Thymus (tissue), 11 donors: ENCODE measurements around the gene ACRBP. TPM values are rescaled to one million over a fixed set of nuclear protein-coding genes. Genes with fewer than 3 reads are reported as not detected.

Experiments
- DNase-seq, 9 donors: peaks; one replicate each; pipeline ENCODE4 v3.0.0-alpha.2; 2013; ENCODE audit warnings: low spot score in 9 of 9, low read depth in 6 of 9, missing footprints in 1 of 9
- H3K27ac ChIP-seq, 2 donors: one replicate each; pipeline ENCODE4 v1.5.1; 2013; ENCODE audit warnings: control low read depth in 1 of 2, low read depth in 1 of 2, low read length in 1 of 2, mild to moderate bottlenecking in 1 of 2, moderate library complexity in 1 of 2
- H3K27me3 ChIP-seq, 2 donors: one replicate each; pipeline ENCODE4 v1.5.1; 2013; ENCODE audit warnings: low read length in 1 of 2; ENCODE audit not compliant: control insufficient read depth in 2 of 2, insufficient read depth in 1 of 2
- H3K36me3 ChIP-seq, 2 donors: one replicate each; pipeline ENCODE4 v1.5.1; 2013; ENCODE audit warnings: low read length in 1 of 2, mild to moderate bottlenecking in 1 of 2, moderate library complexity in 1 of 2; ENCODE audit not compliant: control insufficient read depth in 2 of 2, insufficient read depth in 2 of 2
- H3K4me1 ChIP-seq, 2 donors: one replicate each; pipeline ENCODE4 v1.5.1; 2013; ENCODE audit warnings: low read length in 2 of 2; ENCODE audit not compliant: control insufficient read depth in 2 of 2, insufficient read depth in 2 of 2
- H3K4me3 ChIP-seq, 2 donors: one replicate each; pipeline ENCODE4 v1.5.1; 2013; ENCODE audit warnings: low read length in 2 of 2, control low read depth in 1 of 2, mild to moderate bottlenecking in 1 of 2
- H3K9me3 ChIP-seq, 2 donors: one replicate each; pipeline ENCODE4 v1.5.1; 2013; ENCODE audit warnings: low read length in 1 of 2, mild to moderate bottlenecking in 1 of 2; ENCODE audit not compliant: control insufficient read depth in 2 of 2, insufficient read depth in 1 of 2
- WGBS: extraction: QIAGEN DNeasy Blood & Tissue Kit; methylation state at CpG from one replicate; pipeline ENCODE4 v1.1.7; 2013; 5-methylcytosine and 5-hydroxymethylcytosine counted together
- polyA plus RNA-seq: library from polyadenylated mRNA; stranded (reverse); fragments of 200-250 nt; gene quantifications from one replicate; pipeline ENCODE4 v1.2.3, GENCODE V29; 2013
- total RNA-seq: library from RNA; stranded (reverse); fragments of 120-200 nt; gene quantifications from one replicate; pipeline ENCODE4 v1.2.4, GENCODE V29; 2013
- donor health status: healthy.

The ACRBP gene
- total and polyA plus RNA-seq, 2 donors = 2.0 to 10.5 TPM

GRCh38 chr12:6640497-6640896 is 6.7 kb downstream of the ACRBP start:
- WGBS = 94% methylated on average over 4 of the region's 4 CpGs
- no peak overlapping the region for H3K27ac ChIP-seq

DNA sequence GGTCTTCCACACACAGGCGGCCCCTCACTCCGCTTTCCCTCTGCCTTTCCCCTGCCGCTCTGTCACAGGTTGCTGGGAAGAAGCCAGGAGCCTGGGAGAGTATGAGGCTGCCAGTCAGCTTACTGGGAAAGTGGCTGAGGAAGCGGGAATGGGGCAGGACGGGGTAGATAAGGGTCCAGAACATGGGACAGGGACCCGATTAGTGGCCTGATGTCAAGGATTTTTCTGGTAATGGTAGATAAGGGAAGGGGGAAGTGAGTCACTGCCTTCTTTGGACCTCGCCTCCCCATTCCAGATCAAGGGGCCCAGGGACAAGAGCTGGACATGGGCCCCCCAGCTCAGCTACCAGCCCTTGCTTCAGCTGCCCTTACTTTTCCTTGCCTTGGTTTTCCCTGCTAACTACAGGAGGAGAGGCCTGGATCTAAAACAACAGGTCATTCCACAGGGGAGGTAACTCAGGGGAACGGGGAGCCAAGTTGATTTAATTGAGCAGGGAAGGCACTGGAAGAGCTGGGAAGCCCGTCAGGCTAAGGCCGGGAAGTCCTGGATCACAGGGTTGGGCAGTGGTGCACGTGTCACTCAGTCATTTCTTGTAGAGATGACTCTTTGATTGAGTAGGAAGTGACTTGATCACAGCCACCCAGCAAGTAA is 8.0 kb downstream of the ACRBP start:
- 90% methylated on average over 11 of the region's 11 CpGs for WGBS
- no peak overlapping the region for H3K27ac ChIP-seq
- DNase-seq = no peak
- peaks cover 9 to 75% of the 10 kb centered on the region in 2 donors for H3K4me1 ChIP-seq
- peaks cover 0 to 9% of the 10 kb centered on the region in 2 donors for H3K9me3 ChIP-seq
- H3K4me3 ChIP-seq = no peak overlapping the region
- H3K27me3 ChIP-seq = no peaks in the 10 kb centered on the region
- H3K36me3 ChIP-seq = no peaks in the 10 kb centered on the region

More at GRCh38 chr12:6640497-6640896, 6.7 kb downstream of the ACRBP start:
- Histone ChIP-seq H3K4me3 (no peak overlapping the region), H3K27me3 (no peaks in the 10 kb centered on the region), H3K36me3 (no peaks in the 10 kb centered on the region), H3K9me3 (peaks cover 0 to 10% of the 10 kb centered on the region in 2 donors), H3K4me1 (peaks cover 3 to 71% of the 10 kb centered on the region in 2 donors)
- DNase-seq = no peak

DNA sequence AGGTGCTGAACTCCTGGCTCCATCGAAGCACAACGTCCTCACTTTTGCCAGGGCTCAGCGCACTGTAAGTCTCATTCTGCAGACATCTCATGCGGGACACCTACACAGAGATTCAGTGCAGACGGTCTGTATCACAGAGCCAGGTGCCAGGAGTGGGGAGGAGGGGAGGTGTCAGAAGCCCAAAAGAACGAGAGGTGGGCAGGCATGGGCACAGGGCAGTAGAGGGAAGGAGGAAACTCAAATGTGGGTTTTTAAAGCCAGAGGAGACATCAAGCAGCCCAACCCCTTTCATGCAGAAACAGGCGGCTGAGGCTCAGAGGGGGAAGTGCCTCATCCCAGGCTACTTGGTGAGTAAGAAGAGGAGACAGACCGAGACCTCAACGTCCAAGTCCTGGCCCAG is 8.9 kb downstream of the ACRBP start:
- WGBS = 62% methylated on average over 9 of the region's 9 CpGs
- H3K4me3 ChIP-seq = no peak overlapping the region
- no peaks in the 10 kb centered on the region for H3K27me3 ChIP-seq
- H3K9me3 ChIP-seq = peaks cover 0 to 3% of the 10 kb centered on the region in 2 donors
- peaks cover 6 to 75% of the 10 kb centered on the region in 2 donors for H3K4me1 ChIP-seq
- H3K36me3 ChIP-seq = no peaks in the 10 kb centered on the region
- H3K27ac ChIP-seq = peak overlapping the region in 1 of 2 donors; percentile 58
- peak in 2 of 9 donors; percentile 39 to 57 for DNase-seq

DNA sequence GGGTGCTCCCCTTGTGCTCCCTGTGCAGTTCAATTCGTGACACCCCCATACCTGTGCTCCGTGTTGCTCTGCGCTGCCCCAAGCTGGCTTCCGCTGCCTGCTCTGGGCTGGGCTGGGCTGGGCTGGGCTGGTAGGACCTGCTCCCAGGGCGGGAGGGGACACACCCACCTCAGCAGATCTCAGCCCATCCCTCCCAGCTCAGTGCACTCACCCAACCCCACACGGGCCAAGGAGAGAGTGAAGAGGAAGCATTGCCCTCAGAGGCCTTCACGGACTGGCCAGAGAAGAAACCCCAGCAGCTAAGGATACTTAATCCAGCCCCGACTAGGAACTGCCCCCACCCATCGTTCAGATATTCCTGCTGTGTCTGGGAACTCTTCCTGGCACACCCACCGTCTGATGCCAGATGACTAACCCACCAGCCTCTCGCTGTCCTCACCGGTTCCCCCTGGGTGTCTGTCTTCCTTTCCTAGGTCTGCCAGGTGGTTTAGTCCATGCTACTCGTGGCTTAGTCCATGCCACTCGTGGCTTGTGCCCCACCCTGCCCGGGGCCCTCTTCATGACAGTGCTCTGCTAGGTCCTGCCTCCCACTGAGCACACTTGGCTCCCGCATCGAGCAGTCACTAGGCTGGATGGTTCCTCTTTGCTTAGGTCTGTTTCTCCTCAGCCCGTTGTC is 11.2 kb downstream of the ACRBP start, which contains the start of gene LPAR5:
TSS of gene LPAR5 (minus strand) at position 104 of the 676 bp plus-strand sequence. CDS start 14,711 bp downstream, outside the sequence.
- DNase-seq = peak in 2 of 9 donors; percentile 37 to 50
- WGBS = 68% methylated on average over 18 of the region's 18 CpGs
- Histone ChIP-seq H3K27ac (peak within 1 kb of the TSS; percentile 74 to 78), H3K9me3 (peaks cover 0 to 3% of the 10 kb centered on the region in 2 donors), H3K4me3 (peak within 1 kb of the TSS in 1 of 2 donors; percentile 19), H3K4me1 (peaks cover 15 to 95% of the 10 kb centered on the region in 2 donors), H3K27me3 (no peaks in the 10 kb centered on the region), H3K36me3 (no peaks in the 10 kb centered on the region)

GRCh38 chr12:6635375-6635855 is 11.8 kb downstream of the ACRBP start:
- H3K4me3 ChIP-seq = peak overlapping the region in 1 of 2 donors; percentile 19
- WGBS = 45% methylated on average over 5 of the region's 5 CpGs
- no peaks in the 10 kb centered on the region for H3K27me3 ChIP-seq
- H3K27ac ChIP-seq = peak overlapping the region; percentile 74 to 78
- peaks cover 16 to 94% of the 10 kb centered on the region in 2 donors for H3K4me1 ChIP-seq
- H3K36me3 ChIP-seq = no peaks in the 10 kb centered on the region
- DNase-seq = peak in 2 of 9 donors; percentile 59 to 80
- H3K9me3 ChIP-seq = peaks cover 0 to 3% of the 10 kb centered on the region in 2 donors

DNA sequence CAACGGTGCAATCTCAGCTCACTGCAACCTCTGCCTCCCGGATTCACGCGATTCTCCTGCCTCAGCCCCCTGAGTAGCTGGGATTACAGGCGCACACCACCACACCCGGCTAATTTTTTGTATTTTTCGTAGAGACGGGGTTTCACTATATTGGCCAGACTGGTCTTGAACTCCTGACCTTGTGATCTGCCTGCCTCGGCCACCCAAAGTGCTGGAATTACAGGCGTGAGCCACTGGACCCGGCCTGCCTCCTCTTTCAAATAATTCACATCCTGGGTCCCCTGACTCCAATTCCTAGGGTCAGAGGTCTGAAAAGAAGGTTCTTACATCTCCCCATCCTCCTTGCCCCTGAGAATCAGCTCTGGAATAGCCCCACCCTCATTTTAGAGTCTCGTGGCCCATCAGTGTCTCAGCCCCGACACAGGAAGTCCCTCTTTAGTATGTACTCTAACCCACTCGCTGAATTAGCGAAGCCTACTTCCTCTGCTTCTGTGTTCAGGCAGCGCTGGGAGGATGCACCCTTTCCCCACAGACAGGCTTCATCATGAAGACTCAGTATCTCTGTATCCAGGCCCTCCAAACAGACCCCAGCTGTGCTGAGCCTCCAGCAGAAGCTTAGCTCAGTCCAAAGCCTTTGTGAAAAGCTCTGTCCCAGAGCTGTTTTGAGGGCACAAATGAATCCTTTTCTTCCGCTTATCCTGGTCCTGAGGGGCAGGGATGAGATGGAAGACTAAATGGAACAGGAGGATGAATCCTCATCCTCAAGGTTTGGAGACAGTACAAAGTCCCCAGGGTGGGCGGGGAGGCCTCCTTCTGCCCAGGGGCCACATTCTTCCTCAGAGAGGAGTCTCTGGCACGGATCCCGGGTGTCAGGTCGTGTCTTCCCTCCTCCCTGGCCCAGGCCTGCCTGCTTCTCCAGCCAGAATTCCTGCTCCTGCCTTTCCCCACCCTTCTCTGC is 14.9 kb downstream of the ACRBP start:
- Histone ChIP-seq H3K9me3 (peaks cover 0 to 3% of the 10 kb centered on the region in 2 donors), H3K27ac (peak overlapping the region; percentile 58 to 87), H3K4me1 (peaks cover 16 to 75% of the 10 kb centered on the region in 2 donors), H3K4me3 (no peak overlapping the region), H3K27me3 (no peaks in the 10 kb centered on the region), H3K36me3 (no peaks in the 10 kb centered on the region)
- DNase-seq = peak in 5 of 9 donors; percentile 72 to 92 (median 76)
- WGBS = 72% methylated on average over 21 of the region's 21 CpGs

GRCh38 chr12:6631549-6631961 is 15.7 kb downstream of the ACRBP start:
- H3K27me3 ChIP-seq = no peaks in the 10 kb centered on the region
- peak in 1 of 9 donors; percentile 63 for DNase-seq
- no peaks in the 10 kb centered on the region for H3K36me3 ChIP-seq
- peaks cover 0 to 3% of the 10 kb centered on the region in 2 donors for H3K9me3 ChIP-seq
- no peak overlapping the region for H3K4me3 ChIP-seq
- WGBS = 89% methylated on average over 3 of the region's 3 CpGs
- H3K4me1 ChIP-seq = peaks cover 16 to 75% of the 10 kb centered on the region in 2 donors
- H3K27ac ChIP-seq = peak overlapping the region; percentile 58 to 87

DNA sequence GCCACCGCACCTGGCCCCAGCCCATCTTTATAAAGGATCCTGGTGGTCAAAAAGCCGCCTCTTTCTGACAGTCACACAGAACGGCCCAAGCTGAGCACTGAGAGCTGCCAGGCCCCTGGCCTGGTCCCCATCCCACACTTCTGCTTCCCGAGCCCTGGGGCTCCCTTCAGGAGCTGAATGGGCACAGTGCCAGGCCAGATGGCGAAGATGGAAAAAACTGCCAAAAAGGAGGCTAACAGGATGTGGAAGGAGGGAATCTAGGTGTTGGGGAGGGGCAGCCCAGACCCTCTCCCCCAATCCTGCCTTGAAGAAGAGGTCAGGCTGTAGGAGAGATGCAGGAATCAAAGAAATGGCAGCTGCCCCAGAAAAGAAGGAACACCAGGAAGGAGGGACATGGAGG is 16.5 kb downstream of the ACRBP start:
- no peak overlapping the region for H3K4me3 ChIP-seq
- 92% methylated on average over 5 of the region's 5 CpGs for WGBS
- peaks cover 16 to 69% of the 10 kb centered on the region in 2 donors for H3K4me1 ChIP-seq
- H3K27me3 ChIP-seq = no peaks in the 10 kb centered on the region
- no peak for DNase-seq
- peaks cover 0 to 3% of the 10 kb centered on the region in 2 donors for H3K9me3 ChIP-seq
- H3K36me3 ChIP-seq = no peaks in the 10 kb centered on the region
- no peak overlapping the region for H3K27ac ChIP-seq
